Naive thymus-derived CD4-positive, alpha-beta T cell (primary cell): ENCODE measurements around the gene ADAP1. TPM values are rescaled to one million over a fixed set of nuclear protein-coding genes. Genes with fewer than 3 reads are reported as not detected.
"Not testable (repeated sequence)": the region's sequence is repeated elsewhere in the genome, so short reads cannot be mapped to it uniquely, and the experiment has no call there.

Experiments
- ATAC-seq: fragments of 150-1000 bp; cut with Tn5 transposase; 2 replicates; pipeline ENCODE4 v1.10.0; 2021; ENCODE audit warnings: mild to moderate bottlenecking, moderate library complexity
- CTCF ChIA-PET: fragments of 350-600 bp; sonication (Branson Sonifier 250); formaldehyde crosslinking; loops from one replicate; lab custom pipeline; 2021; ENCODE audit warnings: antibody characterized with exemption; lab: Charles Lee
- POLR2A ChIA-PET: fragments of 350-600 bp; sonication (Branson Sonifier 250); formaldehyde crosslinking; loops from one replicate; lab custom pipeline; 2021; ENCODE audit warnings: antibody characterized with exemption, inconsistent platforms; lab: Charles Lee
- DNase-seq, 9 donors: peaks; one replicate each; pipeline versions ENCODE4 v3.0.0 to v3.0.0-alpha.2; 2020 to 2022; ENCODE audit warnings: mixed read lengths in 1 of 9
- H3K27ac ChIP-seq: one replicate; pipeline ENCODE4 v1.7.0; 2013; ENCODE audit warnings: mild to moderate bottlenecking, low read depth, low read length, moderate library complexity
- H3K27me3 ChIP-seq, 2 donors: one replicate each; pipeline ENCODE4 v1.7.0; 2013; ENCODE audit warnings: low read length in 2 of 2, mild to moderate bottlenecking in 2 of 2, moderate library complexity in 2 of 2; ENCODE audit not compliant: control insufficient read depth in 2 of 2, insufficient read depth in 2 of 2
- H3K36me3 ChIP-seq, 3 experiments: 1 replicate in 2 of 3; 2 replicates in 1 of 3; pipeline ENCODE4 v1.7.0; 2013; ENCODE audit warnings: low read length in 3 of 3, mild to moderate bottlenecking in 3 of 3, moderate library complexity in 1 of 3; ENCODE audit not compliant: insufficient read depth in 3 of 3, control insufficient read depth in 2 of 3
- H3K4me1 ChIP-seq, 2 donors: one replicate each; pipeline ENCODE4 v1.7.0; 2013; ENCODE audit warnings: low read length in 2 of 2, mild to moderate bottlenecking in 2 of 2, moderate library complexity in 1 of 2; ENCODE audit not compliant: control insufficient read depth in 2 of 2, insufficient read depth in 2 of 2
- H3K4me3 ChIP-seq: 2 replicates; pipeline ENCODE4 v1.7.0; 2013; ENCODE audit warnings: mild to moderate bottlenecking, low read length
- H3K9me3 ChIP-seq, 3 experiments: 1 replicate in 2 of 3; 2 replicates in 1 of 3; pipeline ENCODE4 v1.7.0; 2013; ENCODE audit warnings: low read length in 3 of 3; ENCODE audit not compliant: control insufficient read depth in 2 of 3
- H3K27ac Mint-ChIP-seq, 9 donors: one replicate each; pipeline ENCODE4 v1.8.0; 2020 to 2022; ENCODE audit warnings: mixed read lengths in 9 of 9, mild to moderate bottlenecking in 8 of 9, moderate library complexity in 5 of 9, inconsistent platforms in 2 of 9
- H3K27me3 Mint-ChIP-seq, 5 donors: one replicate each; pipeline ENCODE4 v1.8.0; 2021 to 2022; ENCODE audit warnings: mixed read lengths in 5 of 5, mild to moderate bottlenecking in 1 of 5
- H3K36me3 Mint-ChIP-seq, 5 donors: one replicate each; pipeline ENCODE4 v1.8.0; 2020 to 2022; ENCODE audit warnings: mixed read lengths in 5 of 5, mild to moderate bottlenecking in 3 of 5, inconsistent platforms in 1 of 5
- H3K4me1 Mint-ChIP-seq, 7 donors: one replicate each; pipeline ENCODE4 v1.8.0; 2020 to 2022; ENCODE audit warnings: mixed read lengths in 7 of 7, mild to moderate bottlenecking in 3 of 7, inconsistent platforms in 1 of 7
- H3K4me3 Mint-ChIP-seq, 10 donors: one replicate each; pipeline ENCODE4 v1.8.0; 2020 to 2022; ENCODE audit warnings: mild to moderate bottlenecking in 10 of 10, mixed read lengths in 10 of 10, moderate library complexity in 6 of 10, inconsistent platforms in 2 of 10
- H3K9me3 Mint-ChIP-seq, 11 donors: one replicate each; pipeline ENCODE4 v1.8.0; 2020 to 2022; ENCODE audit warnings: mixed read lengths in 11 of 11, mild to moderate bottlenecking in 4 of 11, inconsistent platforms in 1 of 11, moderate library complexity in 1 of 11
- intact Hi-C, 2 donors: fragments of 100-400 bp; cut with micrococcal nuclease; formaldehyde crosslinking; loops; one replicate each; pipeline ENCODE4 v1.15.1; 2023
- polyA plus RNA-seq, 2 donors: library from polyadenylated mRNA; unstranded; fragments of 300-500 nt; fragmentation: Illumina TruSeq; gene quantifications; one replicate each; pipeline ENCODE4 v1.2.3, GENCODE V29; 2021
- total RNA-seq, 6 experiments: library from RNA in 5 of 6; stranded (reverse) in 5 of 6; gene quantifications; 1 replicate in 5 of 6; 2 replicates in 1 of 6; pipeline ENCODE4 v1.2.3 and lab custom pipeline; 2021 to 2026

The ADAP1 gene
- total and polyA plus RNA-seq, 7 experiments from 2014 or later, result 3.8 to 68.6 (median 8.7) TPM

DNA sequence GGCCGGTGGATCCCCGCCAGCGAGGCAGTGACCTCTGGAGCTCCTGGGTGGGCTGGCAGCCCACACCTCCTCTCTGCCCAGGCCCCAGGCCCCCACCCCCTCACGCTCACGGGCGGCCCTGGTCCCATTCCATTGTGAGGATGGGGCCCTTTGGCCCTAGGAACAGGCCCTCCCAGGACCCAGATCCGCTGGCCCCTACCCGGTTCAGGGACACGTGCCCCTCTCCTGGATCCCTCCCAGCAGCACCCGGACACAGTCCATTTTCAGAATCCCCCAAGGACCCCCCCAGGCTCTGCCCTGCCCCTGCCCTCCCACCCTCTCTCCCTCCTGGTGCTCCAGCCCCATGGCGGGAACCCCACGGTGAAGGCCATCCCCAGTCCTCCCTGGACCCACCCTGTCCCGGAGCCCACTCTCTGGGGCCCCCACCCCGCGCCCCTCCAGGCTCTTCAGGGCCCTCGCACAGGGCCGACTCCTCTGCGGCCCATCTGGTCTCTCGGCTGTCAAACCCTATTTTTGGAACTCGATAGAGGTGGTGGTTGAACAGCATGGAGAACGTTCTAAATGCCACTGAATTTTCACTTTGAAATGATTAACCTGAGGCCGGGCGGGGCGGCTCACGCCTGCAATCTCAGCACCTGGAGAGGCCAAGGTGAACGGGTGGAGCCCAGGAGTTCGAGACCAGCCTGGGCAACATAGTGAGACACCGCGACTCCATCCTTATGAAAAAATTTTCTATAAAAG lies 8.1 kb downstream of the ADAP1 start:
- H3K27ac ChIP-seq, result no peak overlapping the region
- CTCF ChIA-PET, result no interaction called here
- H3K4me3 ChIP-seq, result no peak overlapping the region
- H3K4me1 ChIP-seq, result no peaks in the 10 kb centered on the region
- H3K36me3 Mint-ChIP-seq, result peaks cover 0 to 4% (median 0%) of the 10 kb centered on the region in 5 donors
- H3K9me3 ChIP-seq, result no peaks in the 10 kb centered on the region
- peaks cover 0 to 6% (median 0%) of the 10 kb centered on the region in 11 donors for H3K9me3 Mint-ChIP-seq
- POLR2A ChIA-PET, result no interaction called here
- no peak overlapping the region for H3K27ac Mint-ChIP-seq
- no peaks in the 10 kb centered on the region for H3K27me3 ChIP-seq
- peaks cover 0 to 7% (median 0%) of the 10 kb centered on the region in 5 donors for H3K27me3 Mint-ChIP-seq
- no peaks in the 10 kb centered on the region for H3K36me3 ChIP-seq
- intact Hi-C loops, result no loop called here
- ATAC-seq, result no peak
- peaks cover 0 to 14% (median 5%) of the 10 kb centered on the region in 7 donors for H3K4me1 Mint-ChIP-seq
- no peak for DNase-seq
- H3K4me3 Mint-ChIP-seq, result no peak overlapping the region

- H3K4me1 Mint-ChIP-seq, result peaks cover 0 to 18% (median 5%) of the 10 kb centered on the region in 7 donors
- peaks cover 0 to 5% (median 0%) of the 10 kb centered on the region in 5 donors for H3K36me3 Mint-ChIP-seq
- intact Hi-C loops, result no loop called here
- Histone ChIP-seq H3K9me3 (no peaks in the 10 kb centered on the region), H3K4me3 (no peak overlapping the region), H3K27me3 (no peaks in the 10 kb centered on the region), H3K27ac (no peak overlapping the region), H3K36me3 (no peaks in the 10 kb centered on the region), H3K4me1 (no peaks in the 10 kb centered on the region)
- H3K9me3 Mint-ChIP-seq, result peaks cover 0 to 10% (median 0%) of the 10 kb centered on the region in 11 donors
- H3K27me3 Mint-ChIP-seq, result peaks cover 0 to 10% (median 0%) of the 10 kb centered on the region in 5 donors
- CTCF ChIA-PET, result no interaction called here
- DNase-seq (no peak), ATAC-seq (peak; percentile 11)
- POLR2A ChIA-PET, result no interaction called here
- no peak overlapping the region for H3K4me3 Mint-ChIP-seq
- no peak overlapping the region for H3K27ac Mint-ChIP-seq
These were observed 8.8 kb downstream of the ADAP1 start for GRCh38 chr7:945556-946255.

DNA sequence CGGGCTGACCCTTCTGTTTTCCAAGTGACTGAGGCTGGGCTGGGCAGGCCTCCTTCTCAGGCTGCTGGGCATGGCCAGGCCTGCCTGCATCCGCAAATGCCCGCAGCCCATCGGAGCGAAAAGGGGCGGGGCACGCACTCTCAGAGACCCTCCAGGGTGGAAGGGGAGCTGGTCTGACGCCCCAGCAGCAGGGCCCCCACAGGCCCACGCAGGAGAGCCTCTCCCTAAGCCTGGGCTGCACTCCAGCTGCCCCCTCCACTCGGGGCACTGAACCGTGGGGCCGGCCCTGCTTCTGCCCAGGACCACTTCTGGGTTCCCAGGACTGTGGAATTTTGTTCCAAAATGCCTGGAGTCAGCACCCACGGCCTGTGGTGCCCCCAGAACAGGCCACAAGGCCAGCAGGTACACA lies 9.3 kb downstream of the ADAP1 start:
- ATAC-seq, result no peak
- ChIA-PET CTCF (no interaction called here), POLR2A (no interaction called here)
- intact Hi-C loops, result no loop called here
- Histone ChIP-seq H3K36me3 (no peaks in the 10 kb centered on the region), H3K27ac (no peak overlapping the region), H3K4me3 (no peak overlapping the region), H3K27me3 (no peaks in the 10 kb centered on the region), H3K4me1 (no peaks in the 10 kb centered on the region), H3K9me3 (no peaks in the 10 kb centered on the region)
- Mint-ChIP-seq H3K36me3 (peaks cover 0 to 10% (median 0%) of the 10 kb centered on the region in 5 donors), H3K4me1 (peaks cover 0 to 20% (median 5%) of the 10 kb centered on the region in 7 donors), H3K9me3 (peaks cover 0 to 15% (median 3%) of the 10 kb centered on the region in 11 donors), H3K4me3 (no peak overlapping the region), H3K27me3 (peaks cover 0 to 10% (median 0%) of the 10 kb centered on the region in 5 donors), H3K27ac (no peak overlapping the region)
- DNase-seq, result no peak

- Mint-ChIP-seq H3K4me3 (no peak overlapping the region), H3K27ac (no peak overlapping the region), H3K27me3 (peaks cover 0 to 10% (median 0%) of the 10 kb centered on the region in 5 donors), H3K4me1 (peaks cover 0 to 19% (median 5%) of the 10 kb centered on the region in 7 donors), H3K36me3 (peaks cover 0 to 14% (median 0%) of the 10 kb centered on the region in 5 donors), H3K9me3 (peaks cover 0 to 19% (median 4%) of the 10 kb centered on the region in 11 donors)
- intact Hi-C loops, result no loop called here
- Histone ChIP-seq H3K27ac (no peak overlapping the region), H3K27me3 (no peaks in the 10 kb centered on the region), H3K4me1 (no peaks in the 10 kb centered on the region), H3K9me3 (no peaks in the 10 kb centered on the region), H3K36me3 (no peaks in the 10 kb centered on the region), H3K4me3 (no peak overlapping the region)
- no peak for DNase-seq
- ChIA-PET POLR2A (no interaction called here), CTCF (no interaction called here)
- ATAC-seq, result no peak
These were observed 9.7 kb downstream of the ADAP1 start for GRCh38 chr7:944744-945143.

GRCh38 chr7:943793-944192 lies 10.7 kb downstream of the ADAP1 start:
- CTCF ChIA-PET, intact Hi-C loops, H3K4me1 ChIP-seq: not testable (repeated sequence)

GRCh38 chr7:940599-941408 lies 13.7 kb downstream of the ADAP1 start:
- ChIA-PET POLR2A (interaction anchor here (0.6 kb wide), 1 partner anchor 10 kb away, joined by 3 read pairs; no protein-coding TSS in a partner anchor), CTCF (interaction anchor here (0.9 kb wide), 1 partner anchor 31 kb away, joined by 3 read pairs; no protein-coding TSS in a partner anchor)
- Histone ChIP-seq H3K27me3 (no peaks in the 10 kb centered on the region), H3K4me3 (no peak overlapping the region), H3K9me3 (no peaks in the 10 kb centered on the region), H3K36me3 (no peaks in the 10 kb centered on the region), H3K27ac (no peak overlapping the region), H3K4me1 (no peaks in the 10 kb centered on the region)
- Mint-ChIP-seq H3K4me3 (peak overlapping the region in 1 of 10 donors; percentile 49), H3K4me1 (peaks cover 0 to 22% (median 4%) of the 10 kb centered on the region in 7 donors), H3K27ac (peak overlapping the region in 1 of 9 donors; percentile 2), H3K36me3 (peaks cover 0 to 16% (median 0%) of the 10 kb centered on the region in 5 donors), H3K27me3 (peaks cover 0 to 10% (median 0%) of the 10 kb centered on the region in 5 donors), H3K9me3 (peaks cover 0 to 20% (median 4%) of the 10 kb centered on the region in 11 donors)
- ATAC-seq (peak; percentile 34), DNase-seq (no peak)
- intact Hi-C loops, result loop anchor here in 1 of 2 donors (2.0 kb wide), 1 partner anchor 18 kb away; no protein-coding TSS in a partner anchor

More at GRCh38 chr7:943793-944192, 10.7 kb downstream of the ADAP1 start:
- H3K27ac ChIP-seq, H3K27me3 ChIP-seq, H3K4me3 ChIP-seq, H3K27me3 Mint-ChIP-seq, ATAC-seq, H3K27ac Mint-ChIP-seq, POLR2A ChIA-PET, H3K9me3 ChIP-seq, H3K4me3 Mint-ChIP-seq, H3K36me3 ChIP-seq, DNase-seq: not testable (repeated sequence)
- Mint-ChIP-seq H3K4me1 (peaks cover 0 to 17% (median 5%) of the 10 kb centered on the region in 7 donors), H3K9me3 (peaks cover 0 to 20% (median 4%) of the 10 kb centered on the region in 11 donors), H3K36me3 (peaks cover 0 to 16% (median 0%) of the 10 kb centered on the region in 5 donors)
